CD14-positive monocyte (primary cell): ENCODE measurements around the gene KRTAP4-5. TPM values are rescaled to one million over a fixed set of nuclear protein-coding genes. Genes with fewer than 3 reads are reported as not detected.

Experiments used
- polyA plus RNA-seq, 3 donors: library from polyadenylated mRNA; depleted of rRNA in 1 of 3; unstranded in 2 of 3; stranded (reverse) in 1 of 3; fragments of 300-500 nt in 2 of 3; fragments of >200 nt in 1 of 3; fragmentation: Illumina TruSeq in 2 of 3; gene quantifications; 1 replicate in 2 of 3; 2 replicates in 1 of 3; pipeline ENCODE4 v1.2.3, GENCODE V29; 2012 to 2021
- small RNA-seq: library from RNA; depleted of rRNA; stranded (forward); fragments of <200 nt; gene quantifications from one replicate; pipeline ENCODE3, GENCODE V24; 2012; ENCODE audit warnings: low read depth; ENCODE audit not compliant: insufficient read length

The KRTAP4-5 gene
- polyA plus RNA-seq, 3 donors = not detected

Small RNAs within 50 kb of the gene (small RNA-seq; reads per million reads assigned to genes)
- not detected for gene KRTAP4-17P

Other genes with a start within 250 kb of the KRTAP4-5 start
- 1 to 10 TPM; 1.7 to 7.6 (median 3.6) TPM for gene KRT23, start 212.2 kb downstream of the KRTAP4-5 start, polyA plus RNA-seq
- not detected for gene KRT39, start 182.9 kb downstream of the KRTAP4-5 start, polyA plus RNA-seq
- not detected for gene KRT40, start 165.5 kb downstream of the KRTAP4-5 start, polyA plus RNA-seq
- not detected for gene KRTAP3-3, start 155.7 kb downstream of the KRTAP4-5 start, polyA plus RNA-seq
- gene KRTAP3-2, start 149.9 kb downstream of the KRTAP4-5 start, polyA plus RNA-seq = not detected
- not detected for gene KRTAP3-1, start 140.7 kb downstream of the KRTAP4-5 start, polyA plus RNA-seq
- gene KRTAP1-5, start 122.6 kb downstream of the KRTAP4-5 start, polyA plus RNA-seq = not detected
- not detected for gene KRTAP1-4, start 119.6 kb downstream of the KRTAP4-5 start, polyA plus RNA-seq
- gene KRTAP1-3, start 115.0 kb downstream of the KRTAP4-5 start, polyA plus RNA-seq = not detected
- gene KRTAP1-1, start 108.4 kb downstream of the KRTAP4-5 start, polyA plus RNA-seq = not detected
- not detected for gene KRTAP2-1, start 102.5 kb downstream of the KRTAP4-5 start, polyA plus RNA-seq
- not detected for gene KRTAP2-2, start 94.6 kb downstream of the KRTAP4-5 start, polyA plus RNA-seq
- not detected for gene KRTAP2-3, start 89.7 kb downstream of the KRTAP4-5 start, polyA plus RNA-seq
- not detected for gene KRTAP2-4, start 83.9 kb downstream of the KRTAP4-5 start, polyA plus RNA-seq
- gene KRTAP4-7, start 65.7 kb downstream of the KRTAP4-5 start, polyA plus RNA-seq = not detected
- gene KRTAP4-8, start 51.7 kb downstream of the KRTAP4-5 start, polyA plus RNA-seq = not detected
- not detected for gene KRTAP4-16, start 47.6 kb downstream of the KRTAP4-5 start, polyA plus RNA-seq
- gene KRTAP4-9, start 44.4 kb downstream of the KRTAP4-5 start, polyA plus RNA-seq = not detected
- gene KRTAP4-11, start 31.5 kb downstream of the KRTAP4-5 start, polyA plus RNA-seq = not detected
- not detected for gene KRTAP4-12, start 25.6 kb downstream of the KRTAP4-5 start, polyA plus RNA-seq
- gene KRTAP4-6, start 9.3 kb downstream of the KRTAP4-5 start, polyA plus RNA-seq = not detected
- gene KRTAP4-4, start 10.9 kb upstream of the KRTAP4-5 start, polyA plus RNA-seq = not detected
- gene KRTAP4-3, start 18.4 kb upstream of the KRTAP4-5 start, polyA plus RNA-seq = not detected
- gene KRTAP4-2, start 28.4 kb upstream of the KRTAP4-5 start, polyA plus RNA-seq = not detected
- gene KRTAP4-1, start 35.1 kb upstream of the KRTAP4-5 start, polyA plus RNA-seq = not detected
- gene KRTAP9-1, start 40.1 kb upstream of the KRTAP4-5 start, polyA plus RNA-seq = not detected
- gene KRTAP9-2, start 76.8 kb upstream of the KRTAP4-5 start, polyA plus RNA-seq = not detected
- gene KRTAP9-3, start 82.6 kb upstream of the KRTAP4-5 start, polyA plus RNA-seq = not detected
- not detected for gene KRTAP9-8, start 88.2 kb upstream of the KRTAP4-5 start, polyA plus RNA-seq
- gene KRTAP9-4, start 99.9 kb upstream of the KRTAP4-5 start, polyA plus RNA-seq = not detected
- gene KRTAP9-9, start 105.6 kb upstream of the KRTAP4-5 start, polyA plus RNA-seq = not detected
- gene KRTAP9-6, start 115.6 kb upstream of the KRTAP4-5 start, polyA plus RNA-seq = not detected
- gene KRTAP9-7, start 125.9 kb upstream of the KRTAP4-5 start, polyA plus RNA-seq = not detected
- not detected for gene KRTAP29-1, start 153.0 kb upstream of the KRTAP4-5 start, polyA plus RNA-seq
- gene KRTAP16-1, start 159.5 kb upstream of the KRTAP4-5 start, polyA plus RNA-seq = not detected
- gene KRTAP17-1, start 165.9 kb upstream of the KRTAP4-5 start, polyA plus RNA-seq = not detected
- not detected for gene KRT33A, start 201.0 kb upstream of the KRTAP4-5 start, polyA plus RNA-seq
- gene KRT33B, start 220.0 kb upstream of the KRTAP4-5 start, polyA plus RNA-seq = not detected
- gene KRT34, start 232.5 kb upstream of the KRTAP4-5 start, polyA plus RNA-seq = not detected
- gene KRT31, start 247.8 kb upstream of the KRTAP4-5 start, polyA plus RNA-seq = not detected